SKM-1 (cell line): Measurements from ENCODE around the gene PRDX4.
"Not testable (repeated sequence)": the region's sequence is repeated elsewhere in the genome, so short reads cannot be mapped to it uniquely, and the experiment has no call there.

Experiments used
- DNase-seq: peaks from one replicate; lab custom pipeline; 2025; ENCODE audit not compliant: unreplicated experiment; lab: John Stamatoyannopoulos, UW

PRDX4 gene

DNA sequence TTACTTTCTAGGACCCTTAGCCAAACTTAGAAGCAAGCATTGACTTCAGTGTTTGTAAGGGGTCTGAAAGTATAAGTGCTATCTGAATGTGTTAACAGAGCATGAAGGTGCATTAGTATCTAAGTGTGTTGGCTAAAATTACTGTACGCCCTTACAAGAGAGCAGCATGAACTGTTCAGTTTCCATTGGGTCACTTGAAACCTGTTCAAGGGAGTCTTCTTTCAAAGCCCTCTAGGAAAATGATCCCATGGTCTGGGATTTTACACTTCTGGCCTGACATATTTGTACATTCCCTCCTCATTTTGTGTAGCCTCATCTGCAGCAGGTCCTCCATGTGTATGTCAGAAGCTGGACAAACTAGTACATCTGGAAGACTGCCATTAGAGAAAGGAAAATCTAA, 3.2 kb downstream of the PRDX4 start:
- DNase-seq, result no peak

DNA sequence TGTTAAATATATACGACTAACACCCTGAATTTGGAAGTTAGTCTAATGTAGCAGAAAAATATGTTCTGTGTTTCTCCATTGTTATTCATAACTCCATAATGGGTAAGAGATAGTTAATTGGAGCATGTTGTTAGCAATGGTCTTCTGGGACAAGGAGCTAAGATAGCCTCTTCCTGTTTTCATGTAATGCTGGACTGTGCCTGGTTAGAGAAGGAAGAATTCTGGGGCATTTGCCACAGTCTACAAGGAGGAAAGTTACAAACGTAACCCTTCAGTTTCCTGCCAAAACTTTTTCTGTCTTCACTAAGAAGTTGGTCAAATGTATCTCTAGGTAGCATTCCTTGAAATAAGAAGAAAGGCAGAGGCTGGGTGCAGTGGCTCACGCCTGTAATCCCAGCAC, 5.8 kb downstream of the PRDX4 start:
- DNase-seq, result no peak

DNA sequence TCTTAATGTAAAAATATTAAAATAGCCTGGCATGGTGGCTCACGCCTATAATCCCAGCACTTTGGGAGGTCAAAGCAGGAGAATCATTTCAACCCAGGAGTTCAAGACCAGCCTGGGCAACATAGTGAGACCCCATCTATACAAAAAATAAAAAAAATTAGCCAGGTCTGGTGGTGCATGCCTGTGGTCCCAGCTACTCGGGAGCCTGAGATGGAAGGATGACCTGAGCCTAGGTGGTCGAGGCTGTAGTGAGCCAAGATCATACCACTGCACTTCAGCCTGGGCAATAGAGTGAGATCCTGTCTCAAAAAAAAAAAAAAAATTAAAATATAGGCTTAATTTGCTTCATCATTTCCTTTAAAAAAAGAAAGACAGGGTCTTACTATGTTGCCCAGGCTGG, 9.2 kb downstream of the PRDX4 start:
- not testable (repeated sequence) for DNase-seq

- no peak for DNase-seq
These were observed 24.9 kb downstream of the PRDX4 start for GRCh38 chrX:23692166-23692565.

- DNase-seq, result no peak
These were observed 27.3 kb downstream of the PRDX4 start for GRCh38 chrX:23694606-23695005.

- no peak for DNase-seq
These were observed 32.4 kb downstream of the PRDX4 start for GRCh38 chrX:23699636-23700194.

DNA sequence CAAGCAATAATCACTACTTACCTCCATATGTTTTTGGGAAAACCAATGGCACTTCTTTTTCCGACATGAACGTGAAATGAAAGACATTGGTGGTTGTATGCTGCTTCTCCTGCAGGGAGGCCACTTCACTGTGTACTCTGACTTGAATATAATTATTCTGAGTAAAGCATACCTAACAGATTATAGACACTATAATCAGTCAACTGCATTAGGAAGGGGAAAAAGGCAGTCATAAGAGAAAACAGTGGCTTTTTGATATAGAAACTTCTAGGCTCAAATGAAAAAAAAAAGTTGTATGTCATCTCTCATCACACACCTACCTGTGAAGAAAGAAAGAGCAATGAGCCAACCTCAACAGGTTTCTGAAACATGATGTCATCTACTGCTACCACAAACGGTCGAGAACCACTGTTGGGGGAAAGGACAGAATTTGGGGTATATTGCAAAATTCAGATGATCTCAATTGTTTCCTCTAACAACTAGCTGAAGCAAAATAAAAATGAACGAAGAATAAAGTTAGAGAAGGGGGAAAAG, 37.4 kb downstream of the PRDX4 start:
- no peak for DNase-seq

GRCh38 chrX:23705235-23705634, 37.9 kb downstream of the PRDX4 start:
- no peak for DNase-seq

GRCh38 chrX:23720117-23720677, 52.9 kb downstream of the PRDX4 start:
- no peak for DNase-seq

- DNase-seq, result peak; percentile 45
These were observed 58.9 kb downstream of the PRDX4 start for GRCh38 chrX:23726191-23726590.

- no peak for DNase-seq
These were observed 59.9 kb downstream of the PRDX4 start for GRCh38 chrX:23727206-23727605.

DNA sequence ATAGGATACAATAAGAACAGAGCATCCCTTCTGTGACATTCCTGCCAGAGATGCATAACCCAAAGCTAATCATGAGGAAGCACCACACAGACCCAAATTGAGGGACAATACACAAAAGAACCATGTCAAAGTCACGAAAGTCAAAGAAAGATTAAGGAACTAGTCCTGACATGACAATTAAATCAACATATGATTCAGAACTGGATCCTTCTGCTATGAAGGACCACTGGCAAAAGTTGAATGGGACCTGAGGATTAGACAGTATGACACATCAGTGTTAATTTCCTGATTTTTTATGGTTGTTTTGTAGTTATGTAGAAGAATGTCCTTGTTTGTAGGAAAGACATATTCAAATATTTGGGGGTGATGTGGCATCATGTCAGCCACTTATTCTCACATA, 61.9 kb downstream of the PRDX4 start:
- DNase-seq, result no peak

- DNase-seq, result no peak
These were observed 64.7 kb downstream of the PRDX4 start for GRCh38 chrX:23731951-23732350.

GRCh38 chrX:23732704-23733103, 65.4 kb downstream of the PRDX4 start:
- no peak for DNase-seq
